Osteocyte (in vitro differentiated cells): Measurements from ENCODE around the gene FBL. TPM values are rescaled to one million over a fixed set of nuclear protein-coding genes. Genes with fewer than 3 reads are reported as not detected.

Experiments
- DNase-seq: peaks from one replicate; pipeline ENCODE4 v3.0.0; 2021; ENCODE audit warnings: mixed read lengths; ENCODE audit not compliant: unreplicated experiment; ENCODE audit errors: extremely low spot score
- H3K27ac Mint-ChIP-seq: one replicate; pipeline ENCODE4 v1.8.0; 2021; ENCODE audit warnings: mild to moderate bottlenecking, mixed read lengths; ENCODE audit not compliant: unreplicated experiment
- H3K27me3 Mint-ChIP-seq: one replicate; pipeline ENCODE4 v1.8.0; 2021; ENCODE audit warnings: mixed read lengths; ENCODE audit not compliant: unreplicated experiment
- H3K36me3 Mint-ChIP-seq: one replicate; pipeline ENCODE4 v1.8.0; 2021; ENCODE audit warnings: mixed read lengths; ENCODE audit not compliant: unreplicated experiment
- H3K4me1 Mint-ChIP-seq: one replicate; pipeline ENCODE4 v1.8.0; 2021; ENCODE audit warnings: mixed read lengths; ENCODE audit not compliant: unreplicated experiment
- H3K4me3 Mint-ChIP-seq: one replicate; pipeline ENCODE4 v1.8.0; 2021; ENCODE audit warnings: mild to moderate bottlenecking, moderate library complexity, mixed read lengths; ENCODE audit not compliant: unreplicated experiment
- H3K9me3 Mint-ChIP-seq: one replicate; pipeline ENCODE4 v1.8.0; 2021; ENCODE audit warnings: mixed read lengths; ENCODE audit not compliant: unreplicated experiment
- CTCF ChIP-seq: fragments of 200-600 bp; sonication (generic); IDR thresholded peaks from 2 replicates; pipeline ENCODE4 v1.5.0; 2021; ENCODE audit warnings: antibody characterized with exemption, mild to moderate bottlenecking, moderate library complexity
- total RNA-seq: library from RNA; stranded (reverse); gene quantifications from 2 replicates; pipeline ENCODE4 v1.2.1, GENCODE V29; 2021

The FBL gene
- total RNA-seq, 1 donor from 2014 or later, result 161 TPM

- Mint-ChIP-seq H3K36me3 (peaks cover 9% of the 10 kb centered on the region), H3K4me1 (peaks cover 24% of the 10 kb centered on the region), H3K4me3 (no peak overlapping the region), H3K27me3 (no peaks in the 10 kb centered on the region), H3K27ac (no peak overlapping the region), H3K9me3 (no peaks in the 10 kb centered on the region)
- DNase-seq, result no peak
- no peak for TF ChIP-seq CTCF
Observed at GRCh38 chr19:39839678-39840327, 6.4 kb downstream of the FBL start.

- Mint-ChIP-seq H3K27ac (no peak overlapping the region), H3K27me3 (no peaks in the 10 kb centered on the region), H3K36me3 (peaks cover 14% of the 10 kb centered on the region), H3K9me3 (no peaks in the 10 kb centered on the region), H3K4me3 (no peak overlapping the region), H3K4me1 (peaks cover 19% of the 10 kb centered on the region)
- no peak for DNase-seq
- no peak for TF ChIP-seq CTCF
Observed at GRCh38 chr19:39838569-39838968, 7.6 kb downstream of the FBL start.

- H3K4me3 Mint-ChIP-seq, result no peak overlapping the region
- H3K27me3 Mint-ChIP-seq, result no peaks in the 10 kb centered on the region
- H3K4me1 Mint-ChIP-seq, result peaks cover 19% of the 10 kb centered on the region
- H3K27ac Mint-ChIP-seq, result no peak overlapping the region
- no peak for TF ChIP-seq CTCF
- DNase-seq, result no peak
- no peaks in the 10 kb centered on the region for H3K9me3 Mint-ChIP-seq
- peaks cover 14% of the 10 kb centered on the region for H3K36me3 Mint-ChIP-seq
Observed at GRCh38 chr19:39837978-39838377, 8.2 kb downstream of the FBL start.

- Mint-ChIP-seq H3K4me3 (peak overlapping the region; percentile 83), H3K9me3 (no peaks in the 10 kb centered on the region), H3K27me3 (no peaks in the 10 kb centered on the region), H3K4me1 (peaks cover 19% of the 10 kb centered on the region), H3K36me3 (peaks cover 29% of the 10 kb centered on the region), H3K27ac (peak overlapping the region; percentile 88)
- no peak for DNase-seq
- TF ChIP-seq CTCF, result no peak
Observed at GRCh38 chr19:39834287-39834841, 11.8 kb downstream of the FBL start.

GRCh38 chr19:39833464-39834286, 12.5 kb downstream of the FBL start, which contains the start of gene DYRK1B:
Gene DYRK1B (minus strand): TSS chr19:39834162. CDS start chr19:39831867, 2,295 bp downstream.
- H3K4me1 Mint-ChIP-seq, result peaks cover 19% of the 10 kb centered on the region
- H3K9me3 Mint-ChIP-seq, result no peaks in the 10 kb centered on the region
- H3K36me3 Mint-ChIP-seq, result peaks cover 35% of the 10 kb centered on the region
- peak within 1 kb of the TSS; percentile 88 for H3K27ac Mint-ChIP-seq
- TF ChIP-seq CTCF, result no peak
- peak; percentile 99 for DNase-seq
- peak within 1 kb of the TSS; percentile 83 for H3K4me3 Mint-ChIP-seq
- no peaks in the 10 kb centered on the region for H3K27me3 Mint-ChIP-seq
